Pancreas (tissue), 10 donors: ENCODE data around the gene PKP3. TPM values are rescaled to one million over a fixed set of nuclear protein-coding genes. Genes with fewer than 3 reads are reported as not detected.
A peak's percentile ranks its signal among the peaks of the same experiment; 100 is the strongest.

ENCODE experiments used
- ATAC-seq, 4 donors: fragments of 200-7000 bp; cut with Tn5 transposase; one replicate each; pipeline versions ENCODE4 v1.8.0 to v1.9.1; 2020; ENCODE audit warnings: mild to moderate bottlenecking in 4 of 4, moderate library complexity in 4 of 4
- DNase-seq, 6 donors: peaks; one replicate each; pipeline ENCODE4 v3.0.0-alpha.2; 2020
- FAIRE-seq: peaks from 2 replicates; lab custom pipeline; 2012; peaks lifted over from hg19 to GRCh38; lab: Jason Lieb, UNC
- H3K27ac ChIP-seq, 4 donors: fragments of 200-600 bp; sonication (generic); 1 replicate in 3 of 4; 2 replicates in 1 of 4; pipeline versions ENCODE4 v1.5.0 to v1.8.0; 2020
- H3K27me3 ChIP-seq, 4 donors: fragments of 200-600 bp; one replicate each; pipeline ENCODE4 v1.8.0; 2021
- H3K36me3 ChIP-seq, 3 donors: fragments of 200-600 bp; sonication (generic) in 1 of 3; one replicate each; pipeline versions ENCODE4 v1.5.0 to v1.8.0; 2020 to 2021
- H3K4me1 ChIP-seq, 3 donors: fragments of 200-600 bp; one replicate each; pipeline ENCODE4 v1.8.0; 2021
- H3K4me3 ChIP-seq, 4 donors: fragments of 200-600 bp; sonication (generic) in 2 of 4; one replicate each; pipeline versions ENCODE4 v1.5.0 to v1.8.0; 2020 to 2021
- H3K9me3 ChIP-seq, 4 donors: fragments of 200-600 bp; one replicate each; pipeline ENCODE4 v1.8.0; 2021
- CTCF ChIP-seq, 4 donors: fragments of 200-600 bp; sonication (generic) in 3 of 4; IDR thresholded peaks; one replicate each; pipeline versions ENCODE4 v1.5.0 to v1.8.0; 2021; ENCODE audit warnings: antibody characterized with exemption in 4 of 4
- WGBS, 2 donors: extraction: QIAGEN DNeasy Blood & Tissue Kit; methylation state at CpG; one replicate each; pipeline ENCODE4 v1.1.7; 2013; 5-methylcytosine and 5-hydroxymethylcytosine counted together
- intact Hi-C, 3 donors: fragments of 100-400 bp; cut with DNase I; formaldehyde crosslinking; loops; one replicate each; pipeline versions ENCODE4 v1.11.1 to v1.14.2; 2022
- polyA plus RNA-seq, 2 donors: library from polyadenylated mRNA; stranded (reverse); fragments of 200-250 nt; gene quantifications; one replicate each; pipeline ENCODE4 v1.2.3, GENCODE V29; 2013
- total RNA-seq, 6 donors: library from RNA; stranded (reverse); fragmentation: NEBNext Ultra II Directional in 4 of 6; extraction: Animal tissue kit (Norgen Biotek cat#: 25700) in 4 of 6; gene quantifications; one replicate each; pipeline versions ENCODE4 v1.2.1 to v1.2.4, GENCODE V29; 2021 to 2023
- donor health status: healthy with polysubstance abuse.
- donor health status: DM: no; HTN: no; CAD: no; lungs with moderate emphysema.
- donor health status: DM: no; HTN: no; CAD: no.
- donor health status: control.
- donor health status: control.
- donor health status: Bipolar disorder and iron deficiency.
- donor health status: DM: yes; HTN: yes; CAD: no.
- donor health status: DM: no; HTN: no; CAD: no.
- donor health status: DM: no; HTN: no; CAD: no.
- donor health status: DM: yes; HTN: yes; CAD: no.

PKP3 gene
- total and polyA plus RNA-seq, 8 donors: 23.4 to 50.5 (median 30.5) TPM

- peaks cover 17 to 28% (median 20%) of the 10 kb centered on the region in 3 donors for H3K4me1 ChIP-seq
- H3K27ac ChIP-seq: peak overlapping the region; percentile 92 to 98 (median 95)
- H3K36me3 ChIP-seq: no peaks in the 10 kb centered on the region
- DNase-seq: peak; percentile 90 to 97 (median 96)
- FAIRE-seq: no peak
- H3K4me3 ChIP-seq: peak overlapping the region in 3 of 4 donors; percentile 10 to 49 (median 36)
- WGBS, 2 donors: 10 to 15% methylated on average over 45 to 74 of the region's 76 CpGs
- peak; percentile 88 to 92 (median 90) for ATAC-seq
- intact Hi-C loops: loop anchor here in 1 of 3 donors (10.0 kb wide), 1 partner anchor 51 kb away; the partner anchor contains the start of gene IFITM2
- no peaks in the 10 kb centered on the region for H3K27me3 ChIP-seq
- no peaks in the 10 kb centered on the region for H3K9me3 ChIP-seq
- TF ChIP-seq CTCF (IDR thresholded peaks at IDR 0.05): no peak
Measured at GRCh38 chr11:355581-356458, 38.2 kb upstream of the PKP3 start.

- 67% methylated on average over 6 of the region's 6 CpGs for WGBS, 2 donors
- intact Hi-C loops: loop anchor here in 1 of 3 donors (10.0 kb wide), 1 partner anchor 52 kb away; the partner anchor contains the start of gene IFITM2
- Histone ChIP-seq H3K9me3 (no peaks in the 10 kb centered on the region), H3K27me3 (no peaks in the 10 kb centered on the region), H3K4me1 (peaks cover 17 to 28% (median 20%) of the 10 kb centered on the region in 3 donors), H3K4me3 (no peak overlapping the region), H3K36me3 (no peaks in the 10 kb centered on the region), H3K27ac (no peak overlapping the region)
- ATAC-seq (no peak), FAIRE-seq (no peak), DNase-seq (no peak)
- no peak for TF ChIP-seq CTCF (IDR thresholded peaks at IDR 0.05)
Measured at GRCh38 chr11:356610-357009, 37.4 kb upstream of the PKP3 start.

- DNase-seq (no peak), ATAC-seq (no peak), FAIRE-seq (no peak)
- intact Hi-C loops: loop anchor here in 1 of 3 donors (10.0 kb wide), 1 partner anchor 53 kb away; the partner anchor contains the start of gene IFITM2
- TF ChIP-seq CTCF (IDR thresholded peaks at IDR 0.05): no peak
- Histone ChIP-seq H3K27ac (no peak overlapping the region), H3K27me3 (no peaks in the 10 kb centered on the region), H3K9me3 (no peaks in the 10 kb centered on the region), H3K36me3 (no peaks in the 10 kb centered on the region), H3K4me1 (peaks cover 17 to 27% (median 18%) of the 10 kb centered on the region in 3 donors), H3K4me3 (no peak overlapping the region)
- 77 to 89% methylated on average over 4 of the region's 4 CpGs for WGBS, 2 donors
Measured at GRCh38 chr11:357582-357981, 36.4 kb upstream of the PKP3 start.

GRCh38 chr11:358129-358800 lies 35.7 kb upstream of the PKP3 start:
- Histone ChIP-seq H3K9me3 (no peaks in the 10 kb centered on the region), H3K4me1 (peaks cover 11 to 21% (median 13%) of the 10 kb centered on the region in 3 donors), H3K4me3 (no peak overlapping the region), H3K27ac (no peak overlapping the region), H3K36me3 (no peaks in the 10 kb centered on the region), H3K27me3 (no peaks in the 10 kb centered on the region)
- FAIRE-seq: no peak
- DNase-seq: no peak
- intact Hi-C loops: loop anchor here in 1 of 3 donors (10.0 kb wide), 1 partner anchor 53 kb away; the partner anchor contains the start of gene IFITM2
- no peak for ATAC-seq
- TF ChIP-seq CTCF (IDR thresholded peaks at IDR 0.05): no peak
- 31 to 53% methylated on average over 34 of the region's 34 CpGs for WGBS, 2 donors
